IMR-90 (cell line): Measurements from ENCODE around the gene ITGA6. TPM values are rescaled to one million over a fixed set of nuclear protein-coding genes. Genes with fewer than 3 reads are reported as not detected.

ENCODE experiments used
- ATAC-seq: fragments of 200-7000 bp; cut with Tn5 transposase; 2 replicates; pipeline ENCODE4 v1.9.1; 2020; ENCODE audit warnings: low read depth, mild to moderate bottlenecking, moderate library complexity
- BruUV-seq: library from RNA; stranded (reverse); fragments of 400-500 nt; replicated peaks from 2 replicates; lab custom pipeline; 2021; lab: Mats Ljungman, UMichigan
- CTCF ChIA-PET: fragments of 300-600 bp; formaldehyde crosslinking; extraction: SDS; loops from one replicate; lab custom pipeline; 2021; ENCODE audit warnings: antibody characterized with exemption; lab: Yijun Ruan, JAX
- POLR2A ChIA-PET: fragments of 300-600 bp; sonication (Branson Sonifier 250); formaldehyde crosslinking; loops from one replicate; lab custom pipeline; 2022; ENCODE audit warnings: antibody characterized with exemption; ENCODE audit not compliant: unreplicated experiment; lab: Charles Lee
- DNase-seq: peaks from one replicate; pipeline ENCODE4 v3.0.0; 2013
- H2AFZ ChIP-seq: replicated peaks from 2 replicates; pipeline ENCODE3; 2013; ENCODE audit warnings: low read length, mild to moderate bottlenecking; ENCODE audit not compliant: poor library complexity
- H2AK5ac ChIP-seq: 2 replicates; pipeline ENCODE4 v1.6.1; 2013; ENCODE audit warnings: low read depth, low read length, inconsistent platforms
- H2AK9ac ChIP-seq: replicated peaks from 2 replicates; pipeline ENCODE3; 2013; ENCODE audit warnings: mild to moderate bottlenecking, low read depth, low read length, moderate library complexity; ENCODE audit not compliant: poor library complexity
- H2BK120ac ChIP-seq: 2 replicates; pipeline ENCODE4 v1.6.1; 2013; ENCODE audit warnings: low read depth, low read length, inconsistent platforms
- H2BK15ac ChIP-seq: 3 replicates; pipeline ENCODE4 v1.6.1; 2013; ENCODE audit warnings: low read depth, low read length, inconsistent platforms
- H2BK20ac ChIP-seq: 2 replicates; pipeline ENCODE4 v1.6.1; 2013; ENCODE audit warnings: low read depth, mild to moderate bottlenecking, inconsistent platforms, low read length, moderate library complexity
- H2BK5ac ChIP-seq: 2 replicates; pipeline ENCODE4 v1.6.1; 2013; ENCODE audit warnings: mild to moderate bottlenecking, low read depth, low read length, inconsistent platforms; ENCODE audit not compliant: poor library complexity, severe bottlenecking
- H3K14ac ChIP-seq: replicated peaks from 2 replicates; pipeline ENCODE4 v1.6.1; 2013; ENCODE audit warnings: low read depth, low read length, inconsistent platforms
- H3K18ac ChIP-seq: 2 replicates; pipeline ENCODE4 v1.6.1; 2013; ENCODE audit warnings: low read depth, low read length, control low read depth
- H3K23ac ChIP-seq: 2 replicates; pipeline ENCODE4 v1.6.1; 2013; ENCODE audit warnings: low read depth, low read length, inconsistent platforms
- H3K27ac ChIP-seq: 2 replicates; pipeline ENCODE4 v1.5.1; 2013; ENCODE audit warnings: mild to moderate bottlenecking, control low read depth, low read length; ENCODE audit not compliant: insufficient read depth
- H3K27me3 ChIP-seq: 2 replicates; pipeline ENCODE4 v1.6.1; 2013; ENCODE audit warnings: low read length; ENCODE audit not compliant: control insufficient read depth, insufficient read depth
- H3K36me3 ChIP-seq: 2 replicates; pipeline ENCODE4 v1.6.1; 2013; ENCODE audit warnings: low read length, mixed read lengths; ENCODE audit not compliant: control insufficient read depth, insufficient read depth
- H3K4ac ChIP-seq: 2 replicates; pipeline ENCODE4 v1.6.1; 2013; ENCODE audit warnings: low read depth, low read length, inconsistent platforms
- H3K4me1 ChIP-seq: 2 replicates; pipeline ENCODE4 v1.6.1; 2013; ENCODE audit warnings: low read length, mixed read lengths; ENCODE audit not compliant: control insufficient read depth, insufficient read depth
- H3K4me2 ChIP-seq: 2 replicates; pipeline ENCODE4 v1.6.1; 2013; ENCODE audit warnings: low read depth, mild to moderate bottlenecking, control low read depth, low read length, moderate library complexity
- H3K4me3 ChIP-seq: 2 replicates; pipeline ENCODE4 v1.5.1; 2013; ENCODE audit warnings: low read depth, mild to moderate bottlenecking, control low read depth, low read length, moderate library complexity; ENCODE audit not compliant: insufficient read depth
- H3K56ac ChIP-seq: 2 replicates; pipeline ENCODE4 v1.6.1; 2013; ENCODE audit warnings: low read length, inconsistent platforms; ENCODE audit not compliant: insufficient read depth; ENCODE audit errors: extremely low read depth
- H3K79me1 ChIP-seq, 2 experiments: 2 replicates each; pipeline ENCODE4 v1.6.1; 2013; ENCODE audit warnings: low read length in 2 of 2, inconsistent platforms in 1 of 2, low read depth in 1 of 2
- H3K9ac ChIP-seq: 2 replicates; pipeline ENCODE4 v1.6.1; 2013; ENCODE audit warnings: low read depth, low read length, control low read depth
- H3K9me1 ChIP-seq: 2 replicates; pipeline ENCODE4 v1.6.1; 2013; ENCODE audit warnings: low read length, inconsistent platforms; ENCODE audit not compliant: insufficient read depth
- H3K9me3 ChIP-seq: 2 replicates; pipeline ENCODE4 v1.6.1; 2013; ENCODE audit warnings: low read length; ENCODE audit not compliant: control insufficient read depth, insufficient read depth
- H4K20me1 ChIP-seq: 2 replicates; pipeline ENCODE4 v1.6.1; 2013; ENCODE audit warnings: low read length, inconsistent platforms; ENCODE audit not compliant: insufficient read depth
- H4K5ac ChIP-seq: 2 replicates; pipeline ENCODE4 v1.6.1; 2013; ENCODE audit warnings: mild to moderate bottlenecking, low read depth, low read length, control low read depth
- H4K8ac ChIP-seq, 2 experiments: 2 replicates each; pipeline ENCODE4 v1.6.1; 2013; ENCODE audit warnings: low read depth in 2 of 2, low read length in 2 of 2, control low read depth in 1 of 2, inconsistent platforms in 1 of 2
- H4K91ac ChIP-seq: 2 replicates; pipeline ENCODE4 v1.6.1; 2013; ENCODE audit warnings: low read depth, low read length, inconsistent platforms; ENCODE audit not compliant: insufficient read depth
- CEBPB ChIP-seq: IDR thresholded peaks from 2 replicates; pipeline ENCODE4 v1.6.1; 2012; ENCODE audit warnings: low read depth, low read length, improper control_type of control experiment
- CHD1 ChIP-seq: IDR thresholded peaks from 2 replicates; pipeline ENCODE4 v1.6.1; 2012; ENCODE audit warnings: low read depth, low read length, improper control_type of control experiment
- ELK1 ChIP-seq: fragments of 150-350 bp; IDR thresholded peaks from 2 replicates; pipeline ENCODE4 v1.6.1; 2016; ENCODE audit warnings: low read depth, mild to moderate bottlenecking, low read length, moderate library complexity, borderline replicate concordance
- FOS ChIP-seq: fragments of 150-350 bp; IDR thresholded peaks from 2 replicates; pipeline ENCODE4 v1.6.1; 2016; ENCODE audit warnings: low read depth, low read length
- MAFK ChIP-seq: IDR thresholded peaks from 2 replicates; pipeline ENCODE4 v1.6.1; 2012; ENCODE audit warnings: low read depth, low read length, improper control_type of control experiment
- MXI1 ChIP-seq: IDR thresholded peaks from 2 replicates; pipeline ENCODE4 v1.6.1; 2012; ENCODE audit warnings: low read depth, mild to moderate bottlenecking, low read length, moderate library complexity, borderline replicate concordance
- NFE2L2 ChIP-seq: fragments of 150-350 bp; IDR thresholded peaks from 2 replicates; pipeline ENCODE4 v1.6.1; 2016; ENCODE audit warnings: low read depth, mild to moderate bottlenecking, low read length
- RAD21 ChIP-seq: IDR thresholded peaks from 2 replicates; pipeline ENCODE4 v1.6.1; 2012; ENCODE audit warnings: low read length, improper control_type of control experiment
- RCOR1 ChIP-seq: IDR thresholded peaks from 2 replicates; pipeline ENCODE4 v1.6.1; 2012; ENCODE audit warnings: mild to moderate bottlenecking, low read length, improper control_type of control experiment; ENCODE audit not compliant: insufficient replicate concordance
- RFX5 ChIP-seq: IDR thresholded peaks from 2 replicates; pipeline ENCODE4 v1.8.0; 2012; ENCODE audit warnings: low read depth, mild to moderate bottlenecking, low read length, moderate library complexity
- SMC3 ChIP-seq: fragments of 150-350 bp; IDR thresholded peaks from 2 replicates; pipeline ENCODE4 v1.6.1; 2016; ENCODE audit warnings: low read depth, mild to moderate bottlenecking, antibody characterized with exemption, low read length, moderate library complexity
- USF2 ChIP-seq: fragments of 150-350 bp; IDR thresholded peaks from 2 replicates; pipeline ENCODE4 v1.6.1; 2017; ENCODE audit warnings: mild to moderate bottlenecking, antibody characterized with exemption, low read length, low read depth
- WGBS, 2 experiments: methylation state at CpG; one replicate each; pipeline versions ENCODE4 v1.1.5 to v1.1.7; 2013; ENCODE audit warnings: missing lambda C conversion rate in 2 of 2; ENCODE audit not compliant: insufficient read length in 1 of 2; ENCODE audit errors: extremely low coverage in 2 of 2; 5-methylcytosine and 5-hydroxymethylcytosine counted together
- dilution Hi-C: fragments of 300-500 bp; cut with HindIII; formaldehyde crosslinking; loops from one replicate; pipeline ENCODE4 v1.14.3; 2018; ENCODE audit warnings: low sequenced_read_pairs; ENCODE audit not compliant: unreplicated experiment
- in situ Hi-C: fragments of 300-500 bp; cut with MboI; formaldehyde crosslinking; loops from 3 replicates; pipeline ENCODE4 v1.14.3; 2019; ENCODE audit warnings: low sequenced_read_pairs, inconsistent platforms, mixed read lengths
- intact Hi-C: fragments of 100-400 bp; cut with micrococcal nuclease; formaldehyde crosslinking; loops from 2 replicates; pipeline ENCODE4 v1.10.0; 2022
- polyA plus RNA-seq, 3 experiments: library from polyadenylated mRNA; depleted of rRNA; stranded (reverse); fragments of >200 nt; gene quantifications; 2 replicates each; pipeline ENCODE4 v1.2.3, GENCODE V29; 2012; ENCODE audit warnings: low replicate concordance in 1 of 3
- total RNA-seq: library from RNA; depleted of rRNA; stranded (reverse); fragments of >200 nt; gene quantifications from 2 replicates; pipeline ENCODE4 v1.2.3, GENCODE V29; 2012
- TF ChIP-seq, protein P1 (sequence below): conservative IDR thresholded peaks from 2 replicates; pipeline ENCODE4 v1.5.1; 2012; ENCODE audit warnings: mild to moderate bottlenecking, low read depth, low read length, improper control_type of control experiment

The ITGA6 gene
- total and polyA plus RNA-seq, 2 of the 4 experiments (the other 2 are of a cell fraction): 12.5 to 43.9 TPM

DNA sequence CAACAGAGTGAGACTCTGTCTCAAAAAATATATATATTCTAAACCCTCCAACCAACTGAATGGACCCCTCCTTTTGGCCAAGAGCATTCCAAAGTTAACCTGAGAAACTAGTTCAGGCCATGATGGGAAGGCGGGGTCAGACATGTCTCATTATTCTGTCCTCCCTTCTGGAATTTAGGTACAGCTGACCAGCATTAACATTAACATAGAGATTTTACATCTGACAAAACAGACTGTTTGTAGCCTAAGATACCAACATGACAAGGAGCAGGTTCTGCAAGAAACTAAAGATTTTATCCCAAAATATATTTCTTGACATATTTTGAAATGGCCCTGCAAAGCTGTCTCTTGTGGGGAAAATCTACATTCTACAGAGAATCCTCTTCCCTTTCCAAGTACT, 121.7 kb downstream of the ITGA6 start:
- Histone ChIP-seq H2AK5ac (no peak overlapping the region), H3K14ac (no peak overlapping the region), H3K4me1 (peaks cover 6% of the 10 kb centered on the region), H2AK9ac (no peak overlapping the region), H4K8ac (no peak overlapping the region), H2BK120ac (no peak overlapping the region), H3K27me3 (no peaks in the 10 kb centered on the region), H2BK15ac (no peak overlapping the region), H4K5ac (no peak overlapping the region), H3K36me3 (no peaks in the 10 kb centered on the region), H2AFZ (no peak overlapping the region), H3K27ac (no peak overlapping the region), H3K56ac (no peak overlapping the region), H3K18ac (no peak overlapping the region), H3K9ac (no peak overlapping the region), H3K9me3 (peaks cover 5% of the 10 kb centered on the region), H2BK5ac (no peak overlapping the region), H3K4ac (no peak overlapping the region), H4K91ac (no peak overlapping the region), H3K4me2 (no peak overlapping the region), H2BK20ac (no peak overlapping the region), H4K20me1 (no peaks in the 10 kb centered on the region), H3K4me3 (no peak overlapping the region), H3K23ac (no peak overlapping the region), H3K79me1 (peaks cover 7 to 13% of the 10 kb centered on the region in 2 experiments; a peak in 3 of 4 replicates), H3K9me1 (peaks cover 4% of the 10 kb centered on the region; the same call in 1 of the 2 replicates)
- no peak for ATAC-seq
- WGBS, 2 experiments: 83% methylated on average over 1 of the region's 1 CpG; no CpG with 5 or more reads in 1 of the 2 experiments
- intact Hi-C loops (no loop called here), dilution Hi-C loops (no loop called here), in situ Hi-C loops (no loop called here)
- TF ChIP-seq MAFK (no peak), SMC3 (no peak), ELK1 (no peak), RFX5 (no peak), MXI1 (no peak), RCOR1 (no peak), RAD21 (no peak), CEBPB (no peak), USF2 (no peak), CHD1 (no peak), NFE2L2 (no peak), FOS (no peak)
- TF ChIP-seq, protein P1, sequence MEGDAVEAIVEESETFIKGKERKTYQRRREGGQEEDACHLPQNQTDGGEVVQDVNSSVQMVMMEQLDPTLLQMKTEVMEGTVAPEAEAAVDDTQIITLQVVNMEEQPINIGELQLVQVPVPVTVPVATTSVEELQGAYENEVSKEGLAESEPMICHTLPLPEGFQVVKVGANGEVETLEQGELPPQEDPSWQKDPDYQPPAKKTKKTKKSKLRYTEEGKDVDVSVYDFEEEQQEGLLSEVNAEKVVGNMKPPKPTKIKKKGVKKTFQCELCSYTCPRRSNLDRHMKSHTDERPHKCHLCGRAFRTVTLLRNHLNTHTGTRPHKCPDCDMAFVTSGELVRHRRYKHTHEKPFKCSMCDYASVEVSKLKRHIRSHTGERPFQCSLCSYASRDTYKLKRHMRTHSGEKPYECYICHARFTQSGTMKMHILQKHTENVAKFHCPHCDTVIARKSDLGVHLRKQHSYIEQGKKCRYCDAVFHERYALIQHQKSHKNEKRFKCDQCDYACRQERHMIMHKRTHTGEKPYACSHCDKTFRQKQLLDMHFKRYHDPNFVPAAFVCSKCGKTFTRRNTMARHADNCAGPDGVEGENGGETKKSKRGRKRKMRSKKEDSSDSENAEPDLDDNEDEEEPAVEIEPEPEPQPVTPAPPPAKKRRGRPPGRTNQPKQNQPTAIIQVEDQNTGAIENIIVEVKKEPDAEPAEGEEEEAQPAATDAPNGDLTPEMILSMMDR: no peak
- CTCF ChIA-PET: no interaction called here
- BruUV-seq: no TSS peak
- DNase-seq: no peak
- POLR2A ChIA-PET: no interaction called here
